PFSK-1 (cell line): Measurements from ENCODE around the gene PCDH20.

Experiments
- FOXP2 ChIP-seq: optimal IDR thresholded peaks from 2 replicates; pipeline ENCODE3; 2011; ENCODE audit warnings: borderline replicate concordance, control low read depth, inconsistent platforms; ENCODE audit not compliant: insufficient read depth; ENCODE audit errors: extremely low read length, extremely low read depth
- POLR2AphosphoS5 ChIP-seq: IDR thresholded peaks from 2 replicates; pipeline ENCODE4 v1.6.1; 2012; ENCODE audit warnings: low read depth, mild to moderate bottlenecking, control low read depth, low read length, moderate library complexity
- SIN3A ChIP-seq: IDR thresholded peaks from 2 replicates; pipeline ENCODE4 v1.6.1; 2012; ENCODE audit warnings: mild to moderate bottlenecking, low read length, moderate library complexity, borderline replicate concordance; ENCODE audit not compliant: insufficient read depth
- TAF1 ChIP-seq: IDR thresholded peaks from 2 replicates; pipeline ENCODE4 v1.6.1; 2012; ENCODE audit warnings: low read length, control low read depth, borderline replicate concordance; ENCODE audit not compliant: insufficient read depth
- TF ChIP-seq, protein P1 (sequence below), 2 experiments: IDR thresholded peaks; 2 replicates each; pipeline versions ENCODE4 v1.6.1 to v1.8.0; 2011 to 2012; ENCODE audit warnings: low read depth in 2 of 2, low read length in 2 of 2, control low read depth in 1 of 2, inconsistent platforms in 1 of 2, mild to moderate bottlenecking in 1 of 2, moderate library complexity in 1 of 2; ENCODE audit not compliant: insufficient read depth in 1 of 2

DNA sequence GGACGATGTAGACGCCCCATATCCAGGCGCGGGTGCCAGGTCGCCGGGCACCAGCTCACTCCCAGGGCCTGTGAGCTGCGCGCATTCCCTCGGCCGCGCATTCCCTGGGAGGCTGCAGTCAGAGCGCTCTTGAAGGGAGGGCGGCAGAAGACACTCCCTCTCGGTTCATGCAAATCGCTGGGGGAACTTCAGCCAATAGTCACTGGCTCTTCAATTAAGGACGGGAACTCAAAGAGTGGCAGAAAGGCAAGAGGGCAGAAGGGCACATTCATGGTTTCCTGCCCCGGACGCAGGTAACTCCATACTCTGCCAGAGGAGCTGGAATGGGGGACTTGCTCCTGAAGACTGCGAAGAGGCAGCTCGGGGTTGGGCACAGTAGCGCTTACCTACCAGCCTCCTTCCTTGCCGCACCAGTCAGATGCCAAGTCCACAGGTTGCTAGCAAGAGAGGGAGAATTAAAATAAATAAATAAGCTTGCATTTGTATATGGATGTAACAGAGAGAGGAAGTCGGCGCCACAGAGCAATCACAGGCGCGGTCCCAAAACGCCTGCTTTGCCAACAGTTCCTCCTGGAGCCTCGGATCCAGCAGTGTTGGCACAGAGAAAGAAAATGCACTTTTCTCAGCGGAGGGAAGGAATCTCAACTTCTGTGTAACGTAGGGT, 459 bp downstream of the PCDH20 start:
- TF ChIP-seq POLR2AphosphoS5 (no peak), FOXP2 (no peak), SIN3A (no peak), TAF1 (no peak)
- TF ChIP-seq, protein P1, sequence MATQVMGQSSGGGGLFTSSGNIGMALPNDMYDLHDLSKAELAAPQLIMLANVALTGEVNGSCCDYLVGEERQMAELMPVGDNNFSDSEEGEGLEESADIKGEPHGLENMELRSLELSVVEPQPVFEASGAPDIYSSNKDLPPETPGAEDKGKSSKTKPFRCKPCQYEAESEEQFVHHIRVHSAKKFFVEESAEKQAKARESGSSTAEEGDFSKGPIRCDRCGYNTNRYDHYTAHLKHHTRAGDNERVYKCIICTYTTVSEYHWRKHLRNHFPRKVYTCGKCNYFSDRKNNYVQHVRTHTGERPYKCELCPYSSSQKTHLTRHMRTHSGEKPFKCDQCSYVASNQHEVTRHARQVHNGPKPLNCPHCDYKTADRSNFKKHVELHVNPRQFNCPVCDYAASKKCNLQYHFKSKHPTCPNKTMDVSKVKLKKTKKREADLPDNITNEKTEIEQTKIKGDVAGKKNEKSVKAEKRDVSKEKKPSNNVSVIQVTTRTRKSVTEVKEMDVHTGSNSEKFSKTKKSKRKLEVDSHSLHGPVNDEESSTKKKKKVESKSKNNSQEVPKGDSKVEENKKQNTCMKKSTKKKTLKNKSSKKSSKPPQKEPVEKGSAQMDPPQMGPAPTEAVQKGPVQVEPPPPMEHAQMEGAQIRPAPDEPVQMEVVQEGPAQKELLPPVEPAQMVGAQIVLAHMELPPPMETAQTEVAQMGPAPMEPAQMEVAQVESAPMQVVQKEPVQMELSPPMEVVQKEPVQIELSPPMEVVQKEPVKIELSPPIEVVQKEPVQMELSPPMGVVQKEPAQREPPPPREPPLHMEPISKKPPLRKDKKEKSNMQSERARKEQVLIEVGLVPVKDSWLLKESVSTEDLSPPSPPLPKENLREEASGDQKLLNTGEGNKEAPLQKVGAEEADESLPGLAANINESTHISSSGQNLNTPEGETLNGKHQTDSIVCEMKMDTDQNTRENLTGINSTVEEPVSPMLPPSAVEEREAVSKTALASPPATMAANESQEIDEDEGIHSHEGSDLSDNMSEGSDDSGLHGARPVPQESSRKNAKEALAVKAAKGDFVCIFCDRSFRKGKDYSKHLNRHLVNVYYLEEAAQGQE (IDR thresholded peaks at IDR 0.05; ENCODE audit: insufficient read depth in 1 of 2, low read depth in 2 of 2, low read length in 2 of 2): no peak
